H9 (cell line): Measurements from ENCODE around the gene IGIP. TPM values are rescaled to one million over a fixed set of nuclear protein-coding genes. Genes with fewer than 3 reads are reported as not detected.

ENCODE experiments used
- DNase-seq: peaks from one replicate; pipeline ENCODE4 v3.0.0-alpha.2; 2017
- H2AFZ ChIP-seq: one replicate; pipeline ENCODE4 v1.6.1; 2013; ENCODE audit warnings: mild to moderate bottlenecking, low read length, control low read depth, moderate library complexity
- H2AK5ac ChIP-seq: 2 replicates; pipeline ENCODE4 v1.6.1; 2013; ENCODE audit warnings: low read length, control low read depth, mixed read lengths; ENCODE audit not compliant: insufficient read length
- H2BK120ac ChIP-seq: one replicate; pipeline ENCODE4 v1.6.1; 2013; ENCODE audit warnings: low read depth, mild to moderate bottlenecking, low read length, control low read depth, inconsistent platforms; ENCODE audit not compliant: poor library complexity, severe bottlenecking
- H2BK12ac ChIP-seq: 2 replicates; pipeline ENCODE4 v1.6.1; 2013; ENCODE audit warnings: low read length, control low read depth, mixed read lengths, low read depth; ENCODE audit not compliant: insufficient read length
- H2BK15ac ChIP-seq: 2 replicates; pipeline ENCODE4 v1.6.1; 2013; ENCODE audit warnings: low read depth, low read length, control low read depth
- H2BK20ac ChIP-seq: one replicate; pipeline ENCODE4 v1.6.1; 2013; ENCODE audit warnings: low read depth, mild to moderate bottlenecking, low read length, control low read depth, inconsistent platforms; ENCODE audit not compliant: poor library complexity, severe bottlenecking
- H2BK5ac ChIP-seq: 2 replicates; pipeline ENCODE4 v1.6.1; 2013; ENCODE audit warnings: low read length, control low read depth, mixed read lengths; ENCODE audit not compliant: insufficient read length
- H3K14ac ChIP-seq: 2 replicates; pipeline ENCODE4 v1.6.1; 2013; ENCODE audit warnings: low read length, control low read depth; ENCODE audit not compliant: insufficient read depth
- H3K18ac ChIP-seq: 2 replicates; pipeline ENCODE4 v1.6.1; 2013; ENCODE audit warnings: low read depth, mild to moderate bottlenecking, mixed read lengths, low read length, control low read depth; ENCODE audit not compliant: insufficient read length
- H3K23ac ChIP-seq: 2 replicates; pipeline ENCODE4 v1.6.1; 2013; ENCODE audit warnings: low read length, control low read depth, mixed read lengths, low read depth; ENCODE audit not compliant: insufficient read length
- H3K23me2 ChIP-seq: 2 replicates; pipeline ENCODE4 v1.6.1; 2013; ENCODE audit warnings: low read depth, mild to moderate bottlenecking, mixed read lengths, low read length, control low read depth; ENCODE audit not compliant: insufficient read length, poor library complexity, severe bottlenecking
- H3K27ac ChIP-seq: 2 replicates; pipeline ENCODE4 v1.5.1; 2013; ENCODE audit warnings: low read length, control low read depth, mixed read lengths, low read depth; ENCODE audit not compliant: insufficient read length
- H3K27me3 ChIP-seq: 2 replicates; pipeline ENCODE4 v1.6.1; 2013; ENCODE audit warnings: low read length, control low read depth, inconsistent platforms; ENCODE audit not compliant: insufficient read depth
- H3K4ac ChIP-seq: 2 replicates; pipeline ENCODE4 v1.6.1; 2013; ENCODE audit warnings: low read depth, mild to moderate bottlenecking, control low read depth, inconsistent platforms, low read length, moderate library complexity
- H3K4me1 ChIP-seq: 2 replicates; pipeline ENCODE4 v1.6.1; 2013; ENCODE audit warnings: low read length, control low read depth, inconsistent platforms; ENCODE audit not compliant: insufficient read depth
- H3K4me2 ChIP-seq: 2 replicates; pipeline ENCODE4 v1.6.1; 2013; ENCODE audit warnings: low read length, control low read depth, mixed read lengths; ENCODE audit not compliant: insufficient read length, insufficient read depth
- H3K56ac ChIP-seq: 2 replicates; pipeline ENCODE4 v1.6.1; 2013; ENCODE audit warnings: low read depth, mild to moderate bottlenecking, mixed read lengths, low read length, control low read depth; ENCODE audit not compliant: insufficient read length
- H3K79me1 ChIP-seq: 2 replicates; pipeline ENCODE4 v1.6.1; 2013; ENCODE audit warnings: low read depth, mild to moderate bottlenecking, moderate library complexity, low read length, control low read depth, inconsistent platforms; ENCODE audit not compliant: insufficient read depth, poor library complexity, severe bottlenecking
- H3K79me2 ChIP-seq: 2 replicates; pipeline ENCODE4 v1.6.1; 2013; ENCODE audit warnings: low read length, control low read depth, inconsistent platforms; ENCODE audit not compliant: insufficient read depth
- H3K9ac ChIP-seq: 2 replicates; pipeline ENCODE4 v1.6.1; 2013; ENCODE audit warnings: low read length, control low read depth, mixed read lengths; ENCODE audit not compliant: insufficient read length; ENCODE audit errors: extremely low read depth
- H3K9me3 ChIP-seq: one replicate; pipeline ENCODE4 v1.6.1; 2013; ENCODE audit warnings: low read depth, low read length, inconsistent platforms; ENCODE audit not compliant: control insufficient read depth
- H3T11ph ChIP-seq: one replicate; pipeline ENCODE4 v1.6.1; 2013; ENCODE audit warnings: mild to moderate bottlenecking, low read length, control low read depth, inconsistent platforms
- H4K20me1 ChIP-seq: one replicate; pipeline ENCODE4 v1.6.1; 2013; ENCODE audit not compliant: control insufficient read depth, insufficient read length, insufficient read depth
- H4K5ac ChIP-seq: 2 replicates; pipeline ENCODE4 v1.6.1; 2013; ENCODE audit warnings: low read depth, mild to moderate bottlenecking, mixed read lengths, low read length, control low read depth; ENCODE audit not compliant: insufficient read length
- H4K8ac ChIP-seq: replicated peaks from 2 replicates; pipeline ENCODE4 v1.6.1; 2013; ENCODE audit warnings: low read length, control low read depth, mixed read lengths, low read depth; ENCODE audit not compliant: insufficient read length
- H4K91ac ChIP-seq: 2 replicates; pipeline ENCODE4 v1.6.1; 2013; ENCODE audit warnings: low read depth, mild to moderate bottlenecking, moderate library complexity, mixed read lengths, low read length, control low read depth; ENCODE audit not compliant: insufficient read length
- H3K27ac Mint-ChIP-seq, 3 experiments: 2 replicates in 2 of 3; 3 replicates in 1 of 3; pipeline ENCODE4 v1.8.0; 2020 to 2021; ENCODE audit warnings: mixed read lengths in 3 of 3, mild to moderate bottlenecking in 1 of 3, moderate library complexity in 1 of 3
- H3K27me3 Mint-ChIP-seq: 2 replicates; pipeline ENCODE4 v1.8.0; 2021; ENCODE audit warnings: low read depth, mild to moderate bottlenecking, moderate library complexity, mixed read lengths
- H3K36me3 Mint-ChIP-seq, 3 experiments: 2 replicates in 2 of 3; 3 replicates in 1 of 3; pipeline ENCODE4 v1.8.0; 2020 to 2021; ENCODE audit warnings: low read depth in 3 of 3, mixed read lengths in 3 of 3; ENCODE audit not compliant: insufficient read depth in 1 of 3
- H3K4me1 Mint-ChIP-seq, 2 experiments: 2 replicates each; pipeline ENCODE4 v1.8.0; 2020; ENCODE audit warnings: mixed read lengths in 2 of 2
- H3K4me3 Mint-ChIP-seq, 2 experiments: 2 replicates in 1 of 2; 3 replicates in 1 of 2; pipeline ENCODE4 v1.8.0; 2020 to 2021; ENCODE audit warnings: mild to moderate bottlenecking in 2 of 2, mixed read lengths in 2 of 2, moderate library complexity in 1 of 2
- H3K9me3 Mint-ChIP-seq, 2 experiments: 2 replicates in 1 of 2; 3 replicates in 1 of 2; pipeline ENCODE4 v1.8.0; 2020; ENCODE audit warnings: mild to moderate bottlenecking in 2 of 2, mixed read lengths in 2 of 2, moderate library complexity in 1 of 2
- WGBS: extraction: QIAGEN DNeasy Blood & Tissue Kit; methylation state at CpG from one replicate; pipeline ENCODE4 v1.1.7; 2013; ENCODE audit warnings: missing lambda C conversion rate, low lambda C conversion rate, mixed read lengths; ENCODE audit not compliant: insufficient read length; ENCODE audit errors: extremely low coverage; 5-methylcytosine and 5-hydroxymethylcytosine counted together
- total RNA-seq: library from RNA; stranded (reverse); gene quantifications from 2 replicates; pipeline ENCODE4 v1.2.1, GENCODE V29; 2021
- TF ChIP-seq, protein P1 (sequence below): fragments of 200-600 bp; sonication (generic); conservative IDR thresholded peaks from 3 replicates; pipeline ENCODE4 v1.8.0; 2021; ENCODE audit warnings: antibody characterized with exemption, mild to moderate bottlenecking

The IGIP gene
- total RNA-seq, 1 experiment from 2014 or later, result 0.52 TPM

GRCh38 chr5:140083650-140084049 lies 42.1 kb upstream of the IGIP start:
- Histone ChIP-seq H4K91ac (no peak overlapping the region), H3K4ac (no peak overlapping the region), H3K9ac (no peak overlapping the region), H2BK15ac (no peak overlapping the region), H2BK120ac (no peak overlapping the region), H3K18ac (no peak overlapping the region), H3K4me1 (no peaks in the 10 kb centered on the region), H2BK5ac (no peak overlapping the region), H3K4me2 (no peak overlapping the region), H3K27me3 (no peaks in the 10 kb centered on the region), H3K23ac (no peak overlapping the region), H4K8ac (no peak overlapping the region), H3K27ac (no peak overlapping the region), H3T11ph (no peak overlapping the region), H2AFZ (no peak overlapping the region), H2BK20ac (no peak overlapping the region), H2AK5ac (no peak overlapping the region), H4K20me1 (no peaks in the 10 kb centered on the region), H3K79me1 (no peaks in the 10 kb centered on the region), H3K79me2 (no peaks in the 10 kb centered on the region), H3K14ac (no peak overlapping the region), H4K5ac (no peak overlapping the region), H3K23me2 (no peaks in the 10 kb centered on the region), H3K56ac (no peak overlapping the region), H3K9me3 (no peaks in the 10 kb centered on the region), H2BK12ac (no peak overlapping the region)
- DNase-seq, result no peak
- no CpG with 5 or more reads among the region's 1 CpG for WGBS
- Mint-ChIP-seq H3K4me3 (no peak overlapping the region), H3K4me1 (peaks cover 4% of the 10 kb centered on the region in 2 experiments; a peak in 3 of 4 replicates), H3K36me3 (no peaks in the 10 kb centered on the region), H3K27ac (no peak overlapping the region), H3K9me3 (no peaks in the 10 kb centered on the region), H3K27me3 (peaks cover 63% of the 10 kb centered on the region)
- TF ChIP-seq, protein P1, sequence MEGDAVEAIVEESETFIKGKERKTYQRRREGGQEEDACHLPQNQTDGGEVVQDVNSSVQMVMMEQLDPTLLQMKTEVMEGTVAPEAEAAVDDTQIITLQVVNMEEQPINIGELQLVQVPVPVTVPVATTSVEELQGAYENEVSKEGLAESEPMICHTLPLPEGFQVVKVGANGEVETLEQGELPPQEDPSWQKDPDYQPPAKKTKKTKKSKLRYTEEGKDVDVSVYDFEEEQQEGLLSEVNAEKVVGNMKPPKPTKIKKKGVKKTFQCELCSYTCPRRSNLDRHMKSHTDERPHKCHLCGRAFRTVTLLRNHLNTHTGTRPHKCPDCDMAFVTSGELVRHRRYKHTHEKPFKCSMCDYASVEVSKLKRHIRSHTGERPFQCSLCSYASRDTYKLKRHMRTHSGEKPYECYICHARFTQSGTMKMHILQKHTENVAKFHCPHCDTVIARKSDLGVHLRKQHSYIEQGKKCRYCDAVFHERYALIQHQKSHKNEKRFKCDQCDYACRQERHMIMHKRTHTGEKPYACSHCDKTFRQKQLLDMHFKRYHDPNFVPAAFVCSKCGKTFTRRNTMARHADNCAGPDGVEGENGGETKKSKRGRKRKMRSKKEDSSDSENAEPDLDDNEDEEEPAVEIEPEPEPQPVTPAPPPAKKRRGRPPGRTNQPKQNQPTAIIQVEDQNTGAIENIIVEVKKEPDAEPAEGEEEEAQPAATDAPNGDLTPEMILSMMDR, result no peak
